ENCODE results near the gene AGBL1. TPM values are rescaled to one million over a fixed set of nuclear protein-coding genes. Genes with fewer than 3 reads are reported as not detected.

The AGBL1 gene
- total and polyA plus RNA-seq, 4 donors, result not detected

GRCh38 chr15:86087808-86088207, 8.1 kb downstream of the AGBL1 start (continued):
- TF ChIP-seq, protein P1, sequence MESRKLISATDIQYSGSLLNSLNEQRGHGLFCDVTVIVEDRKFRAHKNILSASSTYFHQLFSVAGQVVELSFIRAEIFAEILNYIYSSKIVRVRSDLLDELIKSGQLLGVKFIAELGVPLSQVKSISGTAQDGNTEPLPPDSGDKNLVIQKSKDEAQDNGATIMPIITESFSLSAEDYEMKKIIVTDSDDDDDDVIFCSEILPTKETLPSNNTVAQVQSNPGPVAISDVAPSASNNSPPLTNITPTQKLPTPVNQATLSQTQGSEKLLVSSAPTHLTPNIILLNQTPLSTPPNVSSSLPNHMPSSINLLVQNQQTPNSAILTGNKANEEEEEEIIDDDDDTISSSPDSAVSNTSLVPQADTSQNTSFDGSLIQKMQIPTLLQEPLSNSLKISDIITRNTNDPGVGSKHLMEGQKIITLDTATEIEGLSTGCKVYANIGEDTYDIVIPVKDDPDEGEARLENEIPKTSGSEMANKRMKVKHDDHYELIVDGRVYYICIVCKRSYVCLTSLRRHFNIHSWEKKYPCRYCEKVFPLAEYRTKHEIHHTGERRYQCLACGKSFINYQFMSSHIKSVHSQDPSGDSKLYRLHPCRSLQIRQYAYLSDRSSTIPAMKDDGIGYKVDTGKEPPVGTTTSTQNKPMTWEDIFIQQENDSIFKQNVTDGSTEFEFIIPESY (IDR thresholded peaks at IDR 0.05), result no peak
- no peak for TF ChIP-seq RAD21 (IDR thresholded peaks at IDR 0.05)
- TF ChIP-seq YY1 (IDR thresholded peaks at IDR 0.05), result no peak
- TF ChIP-seq, protein P2, sequence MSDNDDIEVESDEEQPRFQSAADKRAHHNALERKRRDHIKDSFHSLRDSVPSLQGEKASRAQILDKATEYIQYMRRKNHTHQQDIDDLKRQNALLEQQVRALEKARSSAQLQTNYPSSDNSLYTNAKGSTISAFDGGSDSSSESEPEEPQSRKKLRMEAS (IDR thresholded peaks at IDR 0.05), result no peak
- TF ChIP-seq SP1 (IDR thresholded peaks at IDR 0.05), result no peak
- no peak for TF ChIP-seq EGR1 (IDR thresholded peaks at IDR 0.05; ENCODE audit: low read depth in 2 of 2)
- no peak for TF ChIP-seq GABPA (IDR thresholded peaks at IDR 0.05 in 1 of 2, conservative IDR thresholded peaks at IDR 0.05 in 1 of 2)
- TF ChIP-seq, protein P3, sequence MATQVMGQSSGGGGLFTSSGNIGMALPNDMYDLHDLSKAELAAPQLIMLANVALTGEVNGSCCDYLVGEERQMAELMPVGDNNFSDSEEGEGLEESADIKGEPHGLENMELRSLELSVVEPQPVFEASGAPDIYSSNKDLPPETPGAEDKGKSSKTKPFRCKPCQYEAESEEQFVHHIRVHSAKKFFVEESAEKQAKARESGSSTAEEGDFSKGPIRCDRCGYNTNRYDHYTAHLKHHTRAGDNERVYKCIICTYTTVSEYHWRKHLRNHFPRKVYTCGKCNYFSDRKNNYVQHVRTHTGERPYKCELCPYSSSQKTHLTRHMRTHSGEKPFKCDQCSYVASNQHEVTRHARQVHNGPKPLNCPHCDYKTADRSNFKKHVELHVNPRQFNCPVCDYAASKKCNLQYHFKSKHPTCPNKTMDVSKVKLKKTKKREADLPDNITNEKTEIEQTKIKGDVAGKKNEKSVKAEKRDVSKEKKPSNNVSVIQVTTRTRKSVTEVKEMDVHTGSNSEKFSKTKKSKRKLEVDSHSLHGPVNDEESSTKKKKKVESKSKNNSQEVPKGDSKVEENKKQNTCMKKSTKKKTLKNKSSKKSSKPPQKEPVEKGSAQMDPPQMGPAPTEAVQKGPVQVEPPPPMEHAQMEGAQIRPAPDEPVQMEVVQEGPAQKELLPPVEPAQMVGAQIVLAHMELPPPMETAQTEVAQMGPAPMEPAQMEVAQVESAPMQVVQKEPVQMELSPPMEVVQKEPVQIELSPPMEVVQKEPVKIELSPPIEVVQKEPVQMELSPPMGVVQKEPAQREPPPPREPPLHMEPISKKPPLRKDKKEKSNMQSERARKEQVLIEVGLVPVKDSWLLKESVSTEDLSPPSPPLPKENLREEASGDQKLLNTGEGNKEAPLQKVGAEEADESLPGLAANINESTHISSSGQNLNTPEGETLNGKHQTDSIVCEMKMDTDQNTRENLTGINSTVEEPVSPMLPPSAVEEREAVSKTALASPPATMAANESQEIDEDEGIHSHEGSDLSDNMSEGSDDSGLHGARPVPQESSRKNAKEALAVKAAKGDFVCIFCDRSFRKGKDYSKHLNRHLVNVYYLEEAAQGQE (IDR thresholded peaks at IDR 0.05), result no peak
- TF ChIP-seq JUND (IDR thresholded peaks at IDR 0.05), result no peak
- no peak for TF ChIP-seq FOXA1 (IDR thresholded peaks at IDR 0.05)

- whole genome bisulfite sequencing, result 53% methylated on average over 4 of the region's 4 CpGs
- H3K27ac ChIP-seq (ENCODE audit: low read depth in 1 of 2, low read length in 2 of 2), result no peak overlapping the region
- peaks cover 0 to 4% (median 0%) of the 10 kb centered on the region in 4 donors for H3K27me3 ChIP-seq (ENCODE audit: control insufficient read depth in 4 of 4, insufficient read depth in 4 of 4, low read length in 3 of 4)
- no peak for TF ChIP-seq EGR1 (IDR thresholded peaks at IDR 0.05; ENCODE audit: low read depth in 2 of 2)
- TF ChIP-seq FOXA2 (IDR thresholded peaks at IDR 0.05), result no peak
- TF ChIP-seq, protein P1 (IDR thresholded peaks at IDR 0.05), result no peak
- TF ChIP-seq SP1 (IDR thresholded peaks at IDR 0.05), result no peak
- no peak for TF ChIP-seq HNF4A (conservative IDR thresholded peaks at IDR 0.05)
- no peak for TF ChIP-seq NR2F2 (IDR thresholded peaks at IDR 0.05)
- no peak for TF ChIP-seq HNF4G (IDR thresholded peaks at IDR 0.05)
- no peak for TF ChIP-seq RAD21 (IDR thresholded peaks at IDR 0.05)
- no peak for TF ChIP-seq GABPA (IDR thresholded peaks at IDR 0.05 in 1 of 2, conservative IDR thresholded peaks at IDR 0.05 in 1 of 2)
- TF ChIP-seq YY1 (IDR thresholded peaks at IDR 0.05), result no peak
- TF ChIP-seq, protein P2 (IDR thresholded peaks at IDR 0.05), result no peak
- TF ChIP-seq, protein P4, sequence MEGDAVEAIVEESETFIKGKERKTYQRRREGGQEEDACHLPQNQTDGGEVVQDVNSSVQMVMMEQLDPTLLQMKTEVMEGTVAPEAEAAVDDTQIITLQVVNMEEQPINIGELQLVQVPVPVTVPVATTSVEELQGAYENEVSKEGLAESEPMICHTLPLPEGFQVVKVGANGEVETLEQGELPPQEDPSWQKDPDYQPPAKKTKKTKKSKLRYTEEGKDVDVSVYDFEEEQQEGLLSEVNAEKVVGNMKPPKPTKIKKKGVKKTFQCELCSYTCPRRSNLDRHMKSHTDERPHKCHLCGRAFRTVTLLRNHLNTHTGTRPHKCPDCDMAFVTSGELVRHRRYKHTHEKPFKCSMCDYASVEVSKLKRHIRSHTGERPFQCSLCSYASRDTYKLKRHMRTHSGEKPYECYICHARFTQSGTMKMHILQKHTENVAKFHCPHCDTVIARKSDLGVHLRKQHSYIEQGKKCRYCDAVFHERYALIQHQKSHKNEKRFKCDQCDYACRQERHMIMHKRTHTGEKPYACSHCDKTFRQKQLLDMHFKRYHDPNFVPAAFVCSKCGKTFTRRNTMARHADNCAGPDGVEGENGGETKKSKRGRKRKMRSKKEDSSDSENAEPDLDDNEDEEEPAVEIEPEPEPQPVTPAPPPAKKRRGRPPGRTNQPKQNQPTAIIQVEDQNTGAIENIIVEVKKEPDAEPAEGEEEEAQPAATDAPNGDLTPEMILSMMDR (IDR thresholded peaks at IDR 0.05; ENCODE audit: low read depth, low read length, missing input control), result no peak
- TF ChIP-seq, protein P5, sequence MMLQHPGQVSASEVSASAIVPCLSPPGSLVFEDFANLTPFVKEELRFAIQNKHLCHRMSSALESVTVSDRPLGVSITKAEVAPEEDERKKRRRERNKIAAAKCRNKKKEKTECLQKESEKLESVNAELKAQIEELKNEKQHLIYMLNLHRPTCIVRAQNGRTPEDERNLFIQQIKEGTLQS (IDR thresholded peaks at IDR 0.05), result no peak
- no peak for TF ChIP-seq RXRA (IDR thresholded peaks at IDR 0.05)
- TF ChIP-seq, protein P3 (IDR thresholded peaks at IDR 0.05), result no peak
- TF ChIP-seq FOXA1 (IDR thresholded peaks at IDR 0.05), result no peak
- no peak for TF ChIP-seq JUND (IDR thresholded peaks at IDR 0.05)
- no peak for TF ChIP-seq TAF1 (conservative IDR thresholded peaks at IDR 0.05)
- H3K36me3 ChIP-seq (ENCODE audit: control insufficient read depth in 4 of 4, insufficient read depth in 3 of 4, low read depth in 1 of 4, low read length in 3 of 4), result no peaks in the 10 kb centered on the region
- no peak for DNase-seq (ENCODE audit: low spot score)
- H3K9me3 ChIP-seq (ENCODE audit: control insufficient read depth in 4 of 4, low read length in 3 of 4), result no peaks in the 10 kb centered on the region
- H3K9ac ChIP-seq (ENCODE audit: low read depth in 1 of 2, low read length in 2 of 2), result no peak overlapping the region
- H3K4me3 ChIP-seq (ENCODE audit: low read depth in 1 of 3, low read length in 3 of 3), result no peak overlapping the region
- no peaks in the 10 kb centered on the region for H3K4me1 ChIP-seq (ENCODE audit: control insufficient read depth in 4 of 4, insufficient read depth in 4 of 4, low read length in 3 of 4)
Observed at GRCh38 chr15:86089422-86089821, 9.8 kb downstream of the AGBL1 start.
